ENCODE results near the gene ERGIC3. TPM values are rescaled to one million over a fixed set of nuclear protein-coding genes. Genes with fewer than 3 reads are reported as not detected.

Gene ERGIC3
- polyA plus RNA-seq, 2 of the 4 experiments (the other 2 are of a cell fraction), result 239 to 343 TPM

Small RNAs within 50 kb of the gene (small RNA-seq; reads per million reads assigned to genes)
- gene RPL37P1, result 0 reads per million in 6 experiments

Other genes with a start within 250 kb of the ERGIC3 start
- gene FAM83C, start 249.7 kb upstream of the ERGIC3 start, polyA plus RNA-seq (2011; rRNA removed), result not detected in 2 replicates
- gene FAM83C, start 249.7 kb upstream of the ERGIC3 start, polyA plus RNA-seq (2017; fragmentation: RNase III; extraction: RNeasy Plus Mini Kit Qiagen cat#74134 plus additional on column Dnase treatment), result 0.03 TPM in 1 of 3 replicates, not detected in the others
- gene UQCC1, start 130.1 kb upstream of the ERGIC3 start, polyA plus RNA-seq (2011; rRNA removed), result 38.6 and 43.8 TPM in 2 replicates
- gene UQCC1, start 130.1 kb upstream of the ERGIC3 start, polyA plus RNA-seq (2017; fragmentation: RNase III; extraction: RNeasy Plus Mini Kit Qiagen cat#74134 plus additional on column Dnase treatment), result 41.4 to 47.5 TPM (median 43.5 TPM) in 3 replicates
- not detected in 2 replicates for gene GDF5, start 103.8 kb upstream of the ERGIC3 start, polyA plus RNA-seq (2011; rRNA removed)
- not detected in 3 replicates for gene GDF5, start 103.8 kb upstream of the ERGIC3 start, polyA plus RNA-seq (2017; fragmentation: RNase III; extraction: RNeasy Plus Mini Kit Qiagen cat#74134 plus additional on column Dnase treatment)
- 13.8 and 16.2 TPM in 2 replicates for gene CEP250, start 86.5 kb upstream of the ERGIC3 start, polyA plus RNA-seq (2011; rRNA removed)
- gene CEP250, start 86.5 kb upstream of the ERGIC3 start, polyA plus RNA-seq (2017; fragmentation: RNase III; extraction: RNeasy Plus Mini Kit Qiagen cat#74134 plus additional on column Dnase treatment), result 19.6 to 20.7 TPM (median 20.5 TPM) in 3 replicates
- not detected in 2 replicates for gene C20orf173, start 12.4 kb upstream of the ERGIC3 start, polyA plus RNA-seq (2011; rRNA removed)
- not detected in 3 replicates for gene C20orf173, start 12.4 kb upstream of the ERGIC3 start, polyA plus RNA-seq (2017; fragmentation: RNase III; extraction: RNeasy Plus Mini Kit Qiagen cat#74134 plus additional on column Dnase treatment)
- 5.0 and 7.9 TPM in 2 replicates for gene SPAG4, start 73.8 kb downstream of the ERGIC3 start, polyA plus RNA-seq (2011; rRNA removed)
- 2.6 to 4.6 TPM (median 4.4 TPM) in 3 replicates for gene SPAG4, start 73.8 kb downstream of the ERGIC3 start, polyA plus RNA-seq (2017; fragmentation: RNase III; extraction: RNeasy Plus Mini Kit Qiagen cat#74134 plus additional on column Dnase treatment)
- gene CPNE1, start 122.8 kb downstream of the ERGIC3 start, polyA plus RNA-seq (2011; rRNA removed), result 180 and 199 TPM in 2 replicates
- gene CPNE1, start 122.8 kb downstream of the ERGIC3 start, polyA plus RNA-seq (2017; fragmentation: RNase III; extraction: RNeasy Plus Mini Kit Qiagen cat#74134 plus additional on column Dnase treatment), result 210 to 244 TPM (median 239 TPM) in 3 replicates
- gene RBM12, start 122.8 kb downstream of the ERGIC3 start, polyA plus RNA-seq (2011; rRNA removed), result 92.9 and 119 TPM in 2 replicates
- 49.0 to 50.9 TPM (median 49.9 TPM) in 3 replicates for gene RBM12, start 122.8 kb downstream of the ERGIC3 start, polyA plus RNA-seq (2017; fragmentation: RNase III; extraction: RNeasy Plus Mini Kit Qiagen cat#74134 plus additional on column Dnase treatment)
- 50.5 and 72.0 TPM in 2 replicates for gene NFS1, start 157.3 kb downstream of the ERGIC3 start, polyA plus RNA-seq (2011; rRNA removed)
- gene NFS1, start 157.3 kb downstream of the ERGIC3 start, polyA plus RNA-seq (2017; fragmentation: RNase III; extraction: RNeasy Plus Mini Kit Qiagen cat#74134 plus additional on column Dnase treatment), result 39.2 to 44.0 TPM (median 39.5 TPM) in 3 replicates
- 201 and 204 TPM in 2 replicates for gene ROMO1, start 157.3 kb downstream of the ERGIC3 start, polyA plus RNA-seq (2011; rRNA removed)
- 365 to 430 TPM (median 425 TPM) in 3 replicates for gene ROMO1, start 157.3 kb downstream of the ERGIC3 start, polyA plus RNA-seq (2017; fragmentation: RNase III; extraction: RNeasy Plus Mini Kit Qiagen cat#74134 plus additional on column Dnase treatment)
- 127 and 264 TPM in 2 replicates for gene RBM39, start 200.2 kb downstream of the ERGIC3 start, polyA plus RNA-seq (2011; rRNA removed)
- gene RBM39, start 200.2 kb downstream of the ERGIC3 start, polyA plus RNA-seq (2017; fragmentation: RNase III; extraction: RNeasy Plus Mini Kit Qiagen cat#74134 plus additional on column Dnase treatment), result 199 to 212 TPM (median 201 TPM) in 3 replicates
- 27.9 and 32.8 TPM in 2 replicates for gene PHF20, start 229.9 kb downstream of the ERGIC3 start, polyA plus RNA-seq (2011; rRNA removed)
- 23.8 to 24.9 TPM (median 24.0 TPM) in 3 replicates for gene PHF20, start 229.9 kb downstream of the ERGIC3 start, polyA plus RNA-seq (2017; fragmentation: RNase III; extraction: RNeasy Plus Mini Kit Qiagen cat#74134 plus additional on column Dnase treatment)

All from A549 (cell line).